Kidney (tissue), 14 donors: ENCODE measurements around the gene ZDHHC12. TPM values are rescaled to one million over a fixed set of nuclear protein-coding genes. Genes with fewer than 3 reads are reported as not detected.

Experiments
- DNase-seq, 5 donors: peaks; one replicate each; pipeline ENCODE4 v3.0.0-alpha.2; 2013 to 2020
- FAIRE-seq: peaks from 2 replicates; lab custom pipeline; 2012; peaks lifted over from hg19 to GRCh38; lab: Jason Lieb, UNC
- H3K27ac ChIP-seq, 2 donors: one replicate each; pipeline ENCODE4 v1.7.0; 2013; ENCODE audit warnings: low read depth in 2 of 2, low read length in 2 of 2, inconsistent platforms in 1 of 2
- H3K27me3 ChIP-seq: one replicate; pipeline ENCODE4 v1.7.1; 2013; ENCODE audit warnings: low read length, inconsistent platforms; ENCODE audit not compliant: control insufficient read depth, insufficient read depth
- H3K36me3 ChIP-seq, 3 donors: one replicate each; pipeline versions ENCODE4 v1.7.0 to v1.7.1; 2013; ENCODE audit warnings: low read length in 3 of 3, control low read depth in 1 of 3, inconsistent platforms in 1 of 3; ENCODE audit not compliant: insufficient read depth in 3 of 3, control insufficient read depth in 2 of 3
- H3K4me1 ChIP-seq, 3 donors: one replicate each; pipeline versions ENCODE4 v1.7.0 to v1.7.1; 2013; ENCODE audit warnings: low read length in 3 of 3, inconsistent platforms in 1 of 3, low read depth in 1 of 3; ENCODE audit not compliant: control insufficient read depth in 2 of 3, insufficient read depth in 2 of 3
- H3K4me3 ChIP-seq, 3 donors: one replicate each; pipeline versions ENCODE4 v1.7.0 to v1.8.1; 2013; ENCODE audit warnings: low read length in 3 of 3, control low read depth in 1 of 3, inconsistent platforms in 1 of 3
- H3K9ac ChIP-seq, 3 donors: one replicate each; pipeline versions ENCODE4 v1.7.0 to v1.7.1; 2013; ENCODE audit warnings: low read length in 3 of 3, control low read depth in 1 of 3, inconsistent platforms in 1 of 3
- H3K9me3 ChIP-seq, 3 donors: one replicate each; pipeline versions ENCODE4 v1.7.0 to v1.7.1; 2013; ENCODE audit warnings: low read length in 3 of 3, control low read depth in 1 of 3, inconsistent platforms in 1 of 3; ENCODE audit not compliant: control insufficient read depth in 2 of 3, insufficient read depth in 1 of 3
- CTCF ChIP-seq: IDR thresholded peaks from 3 replicates; pipeline ENCODE4 v1.5.1; 2012; ENCODE audit warnings: mild to moderate bottlenecking, moderate library complexity, borderline replicate concordance; ENCODE audit not compliant: insufficient read depth; ENCODE audit errors: extremely low read depth
- intact Hi-C: fragments of 100-400 bp; cut with DNase I; formaldehyde crosslinking; loops from one replicate; pipeline ENCODE4 v1.11.1; 2022
- polyA plus RNA-seq: library from polyadenylated mRNA; stranded (reverse); fragments of 350-450 nt; fragmentation: Illumina TruSeq; extraction: RNeasy Lipid Tissue Mini Kit (QIAGEN cat#74804); gene quantifications from one replicate; pipeline ENCODE4 v1.2.3, GENCODE V29; 2014; ENCODE audit warnings: low read depth, low replicate concordance; ENCODE audit not compliant: insufficient read depth
- total RNA-seq: library from RNA; stranded (reverse); fragmentation: NEBNext Ultra II Directional; extraction: Animal tissue kit (Norgen Biotek cat#: 25700); gene quantifications from one replicate; pipeline ENCODE4 v1.2.1, GENCODE V29; 2021
- donor health status: control.
- donor health status: control.
- donor health status: control.
- donor health status: control.
- donor health status: control.
- donor health status: DM: yes; HTN: yes; CAD: no.
- donor health status: Normal renal cell carcinoma (clear cell type).

ZDHHC12 gene
- total and polyA plus RNA-seq, 2 donors from 2014 or later = 39.9 to 54.7 TPM

GRCh38 chr9:128689820-128690683, 33.9 kb downstream of the ZDHHC12 start:
- intact Hi-C loops = no loop called here
- no peak for TF ChIP-seq CTCF

GRCh38 chr9:128689293-128689774, 34.6 kb downstream of the ZDHHC12 start:
- Histone ChIP-seq H3K9ac (no peak overlapping the region), H3K4me3 (peak overlapping the region in 1 of 3 donors; percentile 39), H3K36me3 (peaks cover 13 to 28% (median 14%) of the 10 kb centered on the region in 3 donors), H3K9me3 (no peaks in the 10 kb centered on the region), H3K4me1 (peaks cover 8 to 30% (median 23%) of the 10 kb centered on the region in 3 donors), H3K27me3 (no peaks in the 10 kb centered on the region), H3K27ac (peak overlapping the region; percentile 78 to 88)
- DNase-seq = peak in 3 of 5 donors; percentile 59 to 77 (median 69)
- intact Hi-C loops = no loop called here
- FAIRE-seq = no peak
- TF ChIP-seq CTCF = no peak

More at GRCh38 chr9:128689820-128690683, 33.9 kb downstream of the ZDHHC12 start:
- DNase-seq (peak; percentile 61 to 81 (median 77)), FAIRE-seq (no peak)
- Histone ChIP-seq H3K27me3 (no peaks in the 10 kb centered on the region), H3K4me1 (peaks cover 8 to 23% (median 16%) of the 10 kb centered on the region in 3 donors), H3K4me3 (peak overlapping the region; percentile 79 to 86 (median 84)), H3K9ac (peak overlapping the region; percentile 50 to 93 (median 82)), H3K9me3 (no peaks in the 10 kb centered on the region), H3K27ac (peak overlapping the region; percentile 4 to 28), H3K36me3 (peaks cover 13 to 30% (median 14%) of the 10 kb centered on the region in 3 donors)

GRCh38 chr9:128688501-128689292, 35.2 kb downstream of the ZDHHC12 start, which contains the start of gene SET:
SET (plus strand) TSS chr9:128689222; CDS start chr9:128689583, 361 bp downstream.
- peaks cover 8 to 30% (median 23%) of the 10 kb centered on the region in 3 donors for H3K4me1 ChIP-seq

More at GRCh38 chr9:128688501-128689292, 35.2 kb downstream of the ZDHHC12 start, which contains the start of gene SET:
- Histone ChIP-seq H3K9ac (peak within 1 kb of the TSS; percentile 36 to 93 (median 69)), H3K9me3 (no peaks in the 10 kb centered on the region), H3K4me3 (peak within 1 kb of the TSS; percentile 79 to 86 (median 84)), H3K36me3 (peaks cover 13 to 22% (median 14%) of the 10 kb centered on the region in 3 donors), H3K27ac (peak within 1 kb of the TSS; percentile 88 to 91), H3K27me3 (no peaks in the 10 kb centered on the region)
- peak; percentile 95 to 99 (median 97) for DNase-seq
- intact Hi-C loops = no loop called here
- no peak for FAIRE-seq
- TF ChIP-seq CTCF = no peak
